Lung (tissue), 12 donors: Measurements from ENCODE around the gene BLOC1S4. TPM values are rescaled to one million over a fixed set of nuclear protein-coding genes. Genes with fewer than 3 reads are reported as not detected.

ENCODE experiments used
- ATAC-seq: fragments of 200-7000 bp; cut with Tn5 transposase; one replicate; pipeline ENCODE4 v1.9.1; 2020; ENCODE audit warnings: moderate number of reproducible peaks; ENCODE audit not compliant: insufficient read depth, low FRiP score
- DNase-seq, 3 donors: peaks; one replicate each; pipeline ENCODE4 v3.0.0-alpha.2; 2013 to 2017
- H3K27ac ChIP-seq, 2 donors: one replicate each; pipeline ENCODE4 v1.5.1; 2013; ENCODE audit warnings: mild to moderate bottlenecking in 2 of 2, moderate library complexity in 2 of 2, control low read depth in 1 of 2, inconsistent platforms in 1 of 2, low read depth in 1 of 2, low read length in 1 of 2
- H3K27me3 ChIP-seq, 3 donors: one replicate each; pipeline ENCODE4 v1.5.1; 2013; ENCODE audit warnings: low read length in 2 of 3; ENCODE audit not compliant: control insufficient read depth in 3 of 3, insufficient read depth in 3 of 3
- H3K36me3 ChIP-seq, 4 donors: one replicate each; pipeline ENCODE4 v1.5.1; 2013; ENCODE audit warnings: low read length in 4 of 4, mild to moderate bottlenecking in 1 of 4, moderate library complexity in 1 of 4; ENCODE audit not compliant: control insufficient read depth in 4 of 4, insufficient read depth in 4 of 4
- H3K4me1 ChIP-seq, 5 donors: one replicate each; pipeline ENCODE4 v1.5.1; 2013; ENCODE audit warnings: low read length in 5 of 5, mild to moderate bottlenecking in 2 of 5, moderate library complexity in 1 of 5; ENCODE audit not compliant: control insufficient read depth in 5 of 5, insufficient read depth in 5 of 5
- H3K4me3 ChIP-seq: one replicate; pipeline ENCODE4 v1.5.1; 2013; ENCODE audit warnings: mild to moderate bottlenecking, control low read depth, moderate library complexity
- H3K9ac ChIP-seq, 2 donors: one replicate each; pipeline ENCODE4 v1.5.1; 2013; ENCODE audit warnings: low read length in 2 of 2, control low read depth in 1 of 2; ENCODE audit not compliant: insufficient read depth in 1 of 2
- H3K9me3 ChIP-seq, 4 donors: one replicate each; pipeline ENCODE4 v1.5.1; 2013; ENCODE audit warnings: low read length in 3 of 4, mild to moderate bottlenecking in 1 of 4, moderate library complexity in 1 of 4; ENCODE audit not compliant: control insufficient read depth in 4 of 4, insufficient read depth in 3 of 4
- CTCF ChIP-seq: IDR thresholded peaks from 2 replicates; pipeline ENCODE4 v1.5.1; 2012; ENCODE audit warnings: mild to moderate bottlenecking; ENCODE audit errors: control extremely low read depth, extremely low read depth
- WGBS, 2 donors: extraction: QIAGEN DNeasy Blood & Tissue Kit; methylation state at CpG; one replicate each; pipeline ENCODE4 v1.1.7; 2013; 5-methylcytosine and 5-hydroxymethylcytosine counted together
- polyA plus RNA-seq, 2 donors: library from polyadenylated mRNA; stranded (reverse); fragments of 200-250 nt; gene quantifications; one replicate each; pipeline ENCODE4 v1.2.1, GENCODE V29; 2013
- total RNA-seq, 2 donors: library from RNA; depleted of rRNA in 1 of 2; stranded (reverse); fragments of >200 nt in 1 of 2; gene quantifications; one replicate each; pipeline ENCODE4 v1.2.1, GENCODE V29; 2014 to 2021
- donor health status: control.
- donor health status: control.
- donor health status: Bipolar disorder and iron deficiency.
- donor health status: healthy.
- donor health status: DM: yes; HTN: yes; CAD: no.

BLOC1S4 gene
- total and polyA plus RNA-seq, 4 donors = 8.0 to 15.2 (median 11.6) TPM

GRCh38 chr4:6674500-6675149 is 41.3 kb upstream of the BLOC1S4 start:
- ATAC-seq (no peak), DNase-seq (peak; percentile 40 to 71 (median 45))
- no peaks in the 10 kb centered on the region for H3K9me3 ChIP-seq
- H3K4me3 ChIP-seq = peak overlapping the region; percentile 80
- H3K4me1 ChIP-seq = peaks cover 11 to 28% (median 19%) of the 10 kb centered on the region in 5 donors
- peaks cover 0 to 10% (median 5%) of the 10 kb centered on the region in 4 donors for H3K36me3 ChIP-seq
- H3K27ac ChIP-seq = peak overlapping the region; percentile 43 to 86
- peak; percentile 27 for TF ChIP-seq CTCF
- WGBS, 2 donors = 4 to 6% methylated on average over 39 to 40 of the region's 40 CpGs
- H3K27me3 ChIP-seq = no peaks in the 10 kb centered on the region
- H3K9ac ChIP-seq = peak overlapping the region in 1 of 2 donors; percentile 62

DNA sequence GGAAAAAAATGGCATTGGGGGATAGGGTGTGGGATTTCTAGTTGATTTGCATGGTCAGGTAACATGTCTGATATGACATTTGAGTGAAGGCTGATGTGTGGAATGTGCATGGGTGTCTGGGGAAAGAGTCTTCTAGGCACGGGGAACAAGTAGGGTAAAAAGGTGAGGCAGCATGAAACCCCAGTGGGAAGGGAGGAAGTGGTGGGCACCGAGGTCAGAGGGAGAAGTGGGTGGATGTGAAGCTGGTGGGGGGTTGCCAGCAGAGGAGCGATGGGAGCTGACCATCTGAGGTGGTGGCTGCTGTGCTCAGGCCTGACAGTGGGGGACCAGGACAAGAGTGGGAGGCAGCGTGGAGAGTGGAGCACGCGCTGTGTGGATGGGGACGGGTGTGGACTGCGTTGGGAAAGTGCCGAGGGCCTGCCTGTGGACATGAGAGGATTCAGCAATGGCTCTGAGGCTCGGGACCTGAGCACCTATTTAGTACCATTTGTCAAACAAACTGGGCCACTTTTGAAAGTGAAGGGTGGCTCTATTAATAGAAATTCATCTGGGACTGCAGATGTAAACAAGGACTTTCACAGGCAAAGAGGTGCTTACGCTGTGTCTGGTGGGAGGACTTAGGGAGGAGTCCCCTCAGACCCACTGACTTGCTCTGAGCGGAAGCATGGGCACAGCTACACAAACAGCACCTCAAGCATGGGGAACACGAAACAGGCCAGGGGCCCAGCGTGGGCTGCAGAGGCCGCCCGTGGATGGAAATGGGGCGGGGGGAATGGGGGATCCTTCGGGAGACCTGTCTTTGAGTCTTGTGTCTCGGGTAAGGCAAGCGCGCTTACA is 39.0 kb upstream of the BLOC1S4 start:
- ATAC-seq (no peak), DNase-seq (peak in 1 of 3 donors; percentile 63)
- H3K4me1 ChIP-seq = peaks cover 11 to 28% (median 19%) of the 10 kb centered on the region in 5 donors
- no peak overlapping the region for H3K9ac ChIP-seq
- no peaks in the 10 kb centered on the region for H3K27me3 ChIP-seq
- peaks cover 0 to 8% (median 4%) of the 10 kb centered on the region in 4 donors for H3K36me3 ChIP-seq
- 54 to 63% methylated on average over 21 of the region's 21 CpGs for WGBS, 2 donors
- H3K4me3 ChIP-seq = no peak overlapping the region
- no peak overlapping the region for H3K27ac ChIP-seq
- TF ChIP-seq CTCF = no peak
- no peaks in the 10 kb centered on the region for H3K9me3 ChIP-seq

GRCh38 chr4:6680372-6681034 is 35.5 kb upstream of the BLOC1S4 start:
- ATAC-seq (no peak), DNase-seq (no peak)
- TF ChIP-seq CTCF = no peak
- Histone ChIP-seq H3K36me3 (peaks cover 0 to 8% (median 4%) of the 10 kb centered on the region in 4 donors), H3K9ac (no peak overlapping the region), H3K27ac (no peak overlapping the region), H3K4me1 (peaks cover 6 to 18% (median 11%) of the 10 kb centered on the region in 5 donors), H3K27me3 (no peaks in the 10 kb centered on the region), H3K4me3 (no peak overlapping the region), H3K9me3 (no peaks in the 10 kb centered on the region)
- WGBS, 2 donors = 88 to 93% methylated on average over 10 of the region's 10 CpGs
